SKM-1 treated with dmso at 0.1 percent for 144 hours (cell line): Measurements from ENCODE around the gene DNMT3A.
A peak's percentile ranks its signal among the peaks of the same experiment; 100 is the strongest.
"Not testable (repeated sequence)": the region's sequence is repeated elsewhere in the genome, so short reads cannot be mapped to it uniquely, and the experiment has no call there.

ENCODE experiments used
- DNase-seq: peaks from one replicate; lab custom pipeline; 2025; ENCODE audit not compliant: unreplicated experiment; lab: John Stamatoyannopoulos, UW

The DNMT3A gene

GRCh38 chr2:25286723-25287483 lies 54.8 kb downstream of the DNMT3A start:
- no peak for DNase-seq

DNA sequence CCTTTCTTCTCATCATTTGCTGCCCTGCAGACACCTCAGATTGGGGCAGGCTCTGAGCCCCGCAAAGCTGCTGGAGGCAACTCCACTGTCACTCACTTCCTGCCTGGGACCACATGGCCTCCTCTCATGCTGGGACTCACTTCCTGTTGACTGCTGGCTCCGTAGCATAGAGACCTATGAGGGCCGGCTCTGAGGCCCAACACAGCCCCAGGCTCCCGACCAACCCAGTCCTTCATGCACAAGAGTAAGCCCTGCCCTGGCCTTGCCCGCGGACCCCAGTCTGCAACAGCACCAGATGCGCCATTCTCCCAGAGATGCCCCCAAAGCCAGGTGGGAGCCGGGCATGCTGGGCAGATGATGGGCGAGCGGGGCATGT lies 55.7 kb downstream of the DNMT3A start:
- DNase-seq, result peak; percentile 43

GRCh38 chr2:25285265-25286024 lies 56.3 kb downstream of the DNMT3A start:
- no peak for DNase-seq

GRCh38 chr2:25284756-25285155 lies 57.0 kb downstream of the DNMT3A start:
- no peak for DNase-seq

- DNase-seq, result no peak
Observed at GRCh38 chr2:25283921-25284320, 57.8 kb downstream of the DNMT3A start.

- no peak for DNase-seq
Observed at GRCh38 chr2:25281941-25282340, 59.8 kb downstream of the DNMT3A start.

GRCh38 chr2:25281522-25281921 lies 60.2 kb downstream of the DNMT3A start:
- DNase-seq, result no peak

GRCh38 chr2:25280051-25280687 lies 61.6 kb downstream of the DNMT3A start:
- DNase-seq, result no peak

GRCh38 chr2:25279091-25279651 lies 62.6 kb downstream of the DNMT3A start:
- DNase-seq, result peak; percentile 90

DNA sequence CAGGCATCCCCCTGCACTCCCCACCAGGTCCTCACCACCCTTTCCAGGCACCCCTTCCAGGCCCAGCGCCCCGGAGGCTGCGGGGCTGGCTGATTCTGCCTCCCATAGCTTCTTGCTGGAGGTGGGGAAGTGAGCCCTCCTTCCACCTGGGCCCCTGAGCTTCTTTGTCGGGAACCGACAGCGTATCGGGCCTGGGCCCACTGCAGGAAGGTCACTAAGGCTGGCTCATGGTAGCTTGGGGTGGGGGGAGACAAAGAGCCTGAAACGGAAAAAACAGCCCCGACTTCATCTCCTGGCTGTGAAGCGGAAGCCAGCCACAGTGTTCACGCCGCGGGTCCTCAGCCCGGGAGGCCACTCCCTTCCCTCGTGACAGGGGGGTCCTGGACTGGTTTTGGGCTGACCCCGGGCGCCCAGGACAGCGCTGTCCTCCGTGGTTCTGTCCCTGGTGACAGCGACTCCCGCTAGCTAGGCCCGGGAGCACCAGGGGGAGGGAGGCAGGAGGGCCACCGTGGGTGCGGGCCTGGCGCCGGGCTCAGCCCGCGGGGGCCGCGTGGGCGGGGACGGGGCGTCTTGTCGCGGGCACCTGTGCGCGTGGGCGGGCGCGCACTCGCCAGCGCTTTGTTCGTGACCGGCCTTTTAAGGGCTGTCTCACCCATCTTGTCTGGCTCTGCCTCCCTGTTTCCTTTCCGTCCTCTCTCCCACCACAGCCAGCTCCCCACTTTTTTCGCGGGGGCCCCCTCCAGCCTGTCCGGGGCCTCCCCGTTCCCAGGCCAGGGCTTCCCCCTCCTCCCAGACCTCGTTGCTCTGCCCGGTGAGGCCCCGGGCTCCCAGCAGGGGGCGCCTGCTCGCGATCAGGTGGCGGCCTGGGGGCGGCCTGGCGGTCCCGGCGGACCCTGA lies 64.9 kb downstream of the DNMT3A start:
- DNase-seq, result no peak

DNA sequence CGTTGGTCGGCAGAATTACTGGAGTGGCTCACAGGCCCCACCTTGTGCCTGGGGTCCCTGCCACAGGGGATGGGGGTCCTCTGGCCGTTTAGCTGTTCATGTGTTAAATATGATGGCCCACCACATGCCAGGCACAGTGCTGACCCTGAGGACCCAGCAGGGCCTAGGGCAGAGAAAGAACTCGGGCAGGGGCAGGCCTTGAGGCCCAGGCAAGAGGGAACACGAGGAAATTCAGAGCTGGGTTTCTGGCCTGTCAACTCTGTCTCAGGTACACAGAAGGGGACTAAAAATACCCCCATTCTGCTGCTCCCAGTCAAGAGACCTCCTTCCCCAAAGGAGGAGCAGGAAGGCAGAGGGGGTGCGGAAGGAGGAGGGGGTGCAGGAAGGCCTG lies 66.2 kb downstream of the DNMT3A start:
- DNase-seq, result no peak

DNA sequence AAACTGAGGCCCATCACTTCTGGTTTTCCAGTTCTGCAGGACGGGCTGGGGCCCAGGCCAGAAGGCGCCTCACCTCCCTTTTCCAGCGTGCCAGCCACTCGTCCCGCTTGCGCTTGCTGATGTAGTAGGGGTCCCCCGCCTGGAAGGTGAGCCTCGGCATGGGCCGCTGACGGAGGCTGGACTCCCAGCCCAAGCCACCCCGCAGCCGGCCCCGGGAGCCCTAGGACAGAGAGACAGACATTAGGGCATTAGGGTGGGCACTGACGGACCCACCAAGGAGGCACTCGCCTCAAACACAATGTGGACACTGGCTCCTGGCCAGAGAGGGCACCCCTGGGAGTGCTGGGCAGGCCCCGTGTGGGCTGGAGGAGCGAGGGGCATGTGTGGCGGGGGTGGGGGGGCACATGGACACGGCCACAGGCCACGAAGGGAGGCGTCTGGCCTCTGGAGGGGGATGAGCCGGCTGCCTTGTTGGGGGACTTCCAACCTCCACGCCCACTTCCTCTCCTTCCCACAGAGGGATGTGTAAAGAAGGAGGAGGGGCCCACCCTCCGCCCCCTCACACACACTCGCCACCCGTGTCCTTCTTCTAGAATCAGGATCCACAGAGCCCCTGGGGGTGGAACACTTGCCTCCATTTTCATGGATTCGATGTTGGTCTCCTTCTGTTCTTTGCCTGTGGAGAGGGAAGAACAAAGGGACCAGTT lies 66.7 kb downstream of the DNMT3A start:
- no peak for DNase-seq

- no peak for DNase-seq
Observed at GRCh38 chr2:25273985-25274535, 67.7 kb downstream of the DNMT3A start.

DNA sequence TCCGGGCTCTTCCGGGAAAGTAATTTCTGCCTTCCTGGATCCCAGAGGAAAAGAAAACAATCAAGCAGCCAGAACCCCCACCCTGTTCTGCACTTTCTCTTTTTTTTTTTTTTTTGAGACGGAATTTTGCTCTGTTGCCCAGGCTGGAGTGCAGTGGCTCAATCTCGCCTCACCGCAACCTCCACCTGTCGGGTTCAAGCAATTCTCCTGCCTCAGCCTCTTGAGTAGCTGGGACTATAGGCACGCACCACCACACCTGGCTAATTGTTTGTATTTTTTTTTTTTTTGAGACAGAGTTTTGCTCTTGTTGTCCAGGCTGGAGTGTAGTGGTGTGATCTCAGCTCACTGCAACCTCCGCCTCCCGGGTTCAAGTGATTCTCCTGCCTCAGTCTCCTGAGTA lies 69.0 kb downstream of the DNMT3A start:
- DNase-seq, result not testable (repeated sequence)

GRCh38 chr2:25270061-25270460 lies 71.7 kb downstream of the DNMT3A start:
- no peak for DNase-seq

GRCh38 chr2:25269233-25269632 lies 72.5 kb downstream of the DNMT3A start:
- no peak for DNase-seq

DNA sequence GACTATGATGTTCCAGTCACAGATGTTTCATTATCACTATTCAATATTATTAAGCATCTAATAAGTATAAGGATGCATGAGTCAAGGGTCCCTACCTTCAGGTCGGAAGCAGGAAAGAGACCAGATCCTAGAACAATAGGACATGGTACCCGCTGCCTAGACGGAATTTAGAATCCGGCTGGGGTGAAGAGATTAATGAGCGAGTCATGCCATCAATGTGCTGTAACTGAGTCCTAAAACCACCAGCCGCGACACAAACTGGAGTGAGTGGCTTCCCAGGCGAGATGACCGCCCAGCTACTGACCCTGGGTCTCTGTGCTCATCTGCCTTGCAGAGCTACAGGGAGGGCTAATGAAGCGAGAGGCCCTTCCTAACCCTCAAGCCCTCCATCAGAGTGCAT lies 73.6 kb downstream of the DNMT3A start:
- no peak for DNase-seq

DNA sequence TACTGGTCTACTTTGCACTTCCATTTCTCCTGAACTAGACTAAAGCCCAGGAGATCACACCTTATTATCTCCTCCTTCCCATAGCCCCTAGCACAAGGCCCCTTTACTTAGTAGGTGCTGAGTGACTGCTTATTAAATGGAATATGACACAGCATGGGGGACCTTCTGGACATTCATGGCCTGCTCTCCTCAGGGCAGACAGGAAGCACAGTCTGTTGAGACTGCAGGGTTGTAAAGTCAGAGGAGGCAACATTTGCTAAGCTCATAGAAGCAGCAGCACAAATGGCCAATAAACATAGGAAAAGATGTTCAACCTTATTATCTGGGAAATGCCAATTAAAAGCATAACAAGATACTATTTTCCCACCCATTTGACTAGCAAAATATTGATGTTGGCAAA lies 75.3 kb downstream of the DNMT3A start:
- DNase-seq, result no peak

DNA sequence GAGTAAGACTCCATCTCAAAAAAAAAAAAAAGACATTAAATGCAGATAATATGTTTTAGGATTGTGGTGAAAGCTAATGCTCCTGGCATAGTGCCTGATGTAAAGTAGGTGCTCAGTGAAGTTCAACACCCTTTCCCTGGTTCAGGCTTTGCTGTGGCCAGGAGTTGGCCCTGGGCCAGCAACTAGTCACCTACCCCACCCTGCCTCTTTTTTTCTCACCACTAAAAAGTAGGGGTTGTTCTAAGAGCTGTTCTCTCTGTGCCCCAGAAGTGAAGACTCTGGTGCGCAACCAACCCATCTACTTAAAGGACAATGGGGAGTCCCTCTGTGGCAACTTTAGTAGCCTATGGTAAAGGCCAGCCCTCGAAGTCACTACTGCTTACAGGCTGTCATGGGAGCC lies 75.9 kb downstream of the DNMT3A start:
- no peak for DNase-seq

DNA sequence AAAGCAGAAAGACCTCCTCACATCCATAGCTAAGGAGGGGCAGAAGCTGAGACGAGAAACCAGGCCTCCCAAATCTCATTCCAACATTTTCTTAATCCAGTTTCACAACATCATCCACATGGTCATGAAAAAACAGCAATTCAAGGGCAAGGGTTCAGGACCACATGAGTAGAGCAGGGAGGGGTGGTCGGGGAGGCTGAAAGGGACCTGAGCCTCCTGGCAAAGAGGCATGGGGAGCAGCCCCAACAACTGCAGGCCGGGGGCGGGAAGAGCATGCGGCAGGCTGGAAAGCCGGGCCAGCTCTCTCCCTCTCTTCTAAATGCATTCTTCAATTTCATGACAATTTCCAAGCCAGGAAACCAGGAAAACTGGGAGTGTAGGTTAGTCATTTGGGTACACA lies 76.7 kb downstream of the DNMT3A start:
- no peak for DNase-seq
